Left forelimb (tissue), 1 donor: ENCODE results near the gene ABCA13.

ENCODE experiments used
- DNase-seq: peaks from one replicate; pipeline ENCODE4 v3.0.0-alpha.2; 2018; ENCODE audit warnings: low spot score

ABCA13 gene

GRCh38 chr7:48637382-48637781 is 466.1 kb downstream of the ABCA13 start:
- DNase-seq, result no peak

GRCh38 chr7:48638041-48638440 is 466.8 kb downstream of the ABCA13 start:
- DNase-seq, result no peak

- no peak for DNase-seq
Observed at GRCh38 chr7:48643431-48644013, 472.3 kb downstream of the ABCA13 start.

GRCh38 chr7:48658138-48658537 is 486.9 kb downstream of the ABCA13 start:
- DNase-seq, result no peak

- DNase-seq, result no peak
Observed at GRCh38 chr7:48660306-48660870, 489.1 kb downstream of the ABCA13 start.

GRCh38 chr7:48664241-48664640 is 493.0 kb downstream of the ABCA13 start:
- DNase-seq, result no peak

- no peak for DNase-seq
Observed at GRCh38 chr7:48665353-48666135, 494.3 kb downstream of the ABCA13 start.

GRCh38 chr7:48667407-48667806 is 496.1 kb downstream of the ABCA13 start:
- no peak for DNase-seq

- DNase-seq, result no peak
Observed at GRCh38 chr7:48671656-48672055, 500.4 kb downstream of the ABCA13 start.

- DNase-seq, result no peak
Observed at GRCh38 chr7:48681006-48681405, 509.7 kb downstream of the ABCA13 start.

GRCh38 chr7:48691788-48692187 is 520.5 kb downstream of the ABCA13 start:
- DNase-seq, result no peak
